Naive thymus-derived CD4-positive, alpha-beta T cell (primary cell): Measurements from ENCODE around the gene MTM1. TPM values are rescaled to one million over a fixed set of nuclear protein-coding genes. Genes with fewer than 3 reads are reported as not detected.

Source experiments
- ATAC-seq: fragments of 150-1000 bp; cut with Tn5 transposase; 2 replicates; pipeline ENCODE4 v1.10.0; 2021; ENCODE audit warnings: mild to moderate bottlenecking, moderate library complexity
- CTCF ChIA-PET: fragments of 350-600 bp; sonication (Branson Sonifier 250); formaldehyde crosslinking; loops from one replicate; lab custom pipeline; 2021; ENCODE audit warnings: antibody characterized with exemption; lab: Charles Lee
- POLR2A ChIA-PET: fragments of 350-600 bp; sonication (Branson Sonifier 250); formaldehyde crosslinking; loops from one replicate; lab custom pipeline; 2021; ENCODE audit warnings: antibody characterized with exemption, inconsistent platforms; lab: Charles Lee
- DNase-seq, 9 donors: peaks; one replicate each; pipeline versions ENCODE4 v3.0.0 to v3.0.0-alpha.2; 2020 to 2022; ENCODE audit warnings: mixed read lengths in 1 of 9
- H3K27ac ChIP-seq: one replicate; pipeline ENCODE4 v1.7.0; 2013; ENCODE audit warnings: mild to moderate bottlenecking, low read depth, low read length, moderate library complexity
- H3K27me3 ChIP-seq, 2 donors: one replicate each; pipeline ENCODE4 v1.7.0; 2013; ENCODE audit warnings: low read length in 2 of 2, mild to moderate bottlenecking in 2 of 2, moderate library complexity in 2 of 2; ENCODE audit not compliant: control insufficient read depth in 2 of 2, insufficient read depth in 2 of 2
- H3K36me3 ChIP-seq, 3 experiments: 1 replicate in 2 of 3; 2 replicates in 1 of 3; pipeline ENCODE4 v1.7.0; 2013; ENCODE audit warnings: low read length in 3 of 3, mild to moderate bottlenecking in 3 of 3, moderate library complexity in 1 of 3; ENCODE audit not compliant: insufficient read depth in 3 of 3, control insufficient read depth in 2 of 3
- H3K4me1 ChIP-seq, 2 donors: one replicate each; pipeline ENCODE4 v1.7.0; 2013; ENCODE audit warnings: low read length in 2 of 2, mild to moderate bottlenecking in 2 of 2, moderate library complexity in 1 of 2; ENCODE audit not compliant: control insufficient read depth in 2 of 2, insufficient read depth in 2 of 2
- H3K4me3 ChIP-seq: 2 replicates; pipeline ENCODE4 v1.7.0; 2013; ENCODE audit warnings: mild to moderate bottlenecking, low read length
- H3K9me3 ChIP-seq, 3 experiments: 1 replicate in 2 of 3; 2 replicates in 1 of 3; pipeline ENCODE4 v1.7.0; 2013; ENCODE audit warnings: low read length in 3 of 3; ENCODE audit not compliant: control insufficient read depth in 2 of 3
- H3K27ac Mint-ChIP-seq, 9 donors: one replicate each; pipeline ENCODE4 v1.8.0; 2020 to 2022; ENCODE audit warnings: mixed read lengths in 9 of 9, mild to moderate bottlenecking in 8 of 9, moderate library complexity in 5 of 9, inconsistent platforms in 2 of 9
- H3K27me3 Mint-ChIP-seq, 5 donors: one replicate each; pipeline ENCODE4 v1.8.0; 2021 to 2022; ENCODE audit warnings: mixed read lengths in 5 of 5, mild to moderate bottlenecking in 1 of 5
- H3K36me3 Mint-ChIP-seq, 5 donors: one replicate each; pipeline ENCODE4 v1.8.0; 2020 to 2022; ENCODE audit warnings: mixed read lengths in 5 of 5, mild to moderate bottlenecking in 3 of 5, inconsistent platforms in 1 of 5
- H3K4me1 Mint-ChIP-seq, 7 donors: one replicate each; pipeline ENCODE4 v1.8.0; 2020 to 2022; ENCODE audit warnings: mixed read lengths in 7 of 7, mild to moderate bottlenecking in 3 of 7, inconsistent platforms in 1 of 7
- H3K4me3 Mint-ChIP-seq, 10 donors: one replicate each; pipeline ENCODE4 v1.8.0; 2020 to 2022; ENCODE audit warnings: mild to moderate bottlenecking in 10 of 10, mixed read lengths in 10 of 10, moderate library complexity in 6 of 10, inconsistent platforms in 2 of 10
- H3K9me3 Mint-ChIP-seq, 11 donors: one replicate each; pipeline ENCODE4 v1.8.0; 2020 to 2022; ENCODE audit warnings: mixed read lengths in 11 of 11, mild to moderate bottlenecking in 4 of 11, inconsistent platforms in 1 of 11, moderate library complexity in 1 of 11
- intact Hi-C, 2 donors: fragments of 100-400 bp; cut with micrococcal nuclease; formaldehyde crosslinking; loops; one replicate each; pipeline ENCODE4 v1.15.1; 2023
- polyA plus RNA-seq, 2 donors: library from polyadenylated mRNA; unstranded; fragments of 300-500 nt; fragmentation: Illumina TruSeq; gene quantifications; one replicate each; pipeline ENCODE4 v1.2.3, GENCODE V29; 2021
- total RNA-seq, 6 experiments: library from RNA in 5 of 6; stranded (reverse) in 5 of 6; gene quantifications; 1 replicate in 5 of 6; 2 replicates in 1 of 6; pipeline ENCODE4 v1.2.3 and lab custom pipeline; 2021 to 2026

The MTM1 gene
- total and polyA plus RNA-seq, 7 experiments from 2014 or later, result 11.9 to 34.7 (median 24.6) TPM

DNA sequence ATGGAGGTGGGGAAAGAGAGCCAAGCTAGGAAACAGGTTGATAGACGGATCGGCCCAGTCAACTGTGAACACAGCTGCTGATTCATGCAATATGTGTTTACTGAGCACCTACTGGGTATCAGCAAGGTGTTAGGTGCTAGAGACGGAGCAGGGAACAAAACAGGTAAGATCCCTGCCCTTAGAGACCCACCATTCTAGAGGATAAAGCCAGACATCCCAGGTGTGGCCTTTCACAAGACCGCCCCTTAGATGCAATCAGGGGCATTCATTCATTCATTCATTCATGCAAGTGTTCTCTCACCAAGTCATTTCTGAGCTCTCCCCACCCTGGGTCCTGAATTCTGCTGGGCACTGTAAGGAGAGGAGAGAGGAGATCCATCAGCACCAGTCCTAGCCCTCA is 20.2 kb upstream of the MTM1 start:
- Histone ChIP-seq H3K27ac (no peak overlapping the region), H3K4me3 (no peak overlapping the region), H3K9me3 (no peaks in the 10 kb centered on the region), H3K36me3 (no peaks in the 10 kb centered on the region), H3K4me1 (peaks cover 11 to 13% of the 10 kb centered on the region in 2 donors), H3K27me3 (no peaks in the 10 kb centered on the region)
- H3K4me3 Mint-ChIP-seq, result peak overlapping the region; percentile 54 to 91 (median 79)
- peak overlapping the region in 6 of 9 donors; percentile 27 to 82 (median 66) for H3K27ac Mint-ChIP-seq
- peaks cover 0 to 1% (median 0%) of the 10 kb centered on the region in 11 donors for H3K9me3 Mint-ChIP-seq
- peaks cover 10 to 35% (median 24%) of the 10 kb centered on the region in 7 donors for H3K4me1 Mint-ChIP-seq
- H3K27me3 Mint-ChIP-seq, result no peaks in the 10 kb centered on the region
- intact Hi-C loops, result loop anchor here (5.0 kb wide), 5 partner anchors 39 to 349 kb away; partner anchors contain the start of genes CD99L2 (in 1 of the 2) and MAMLD1 (in 1 of the 2)
- ChIA-PET POLR2A (interaction anchor here (5.3 kb wide), 1 partner anchor 21 kb away, joined by 52 read pairs; the partner anchor contains the start of gene MTM1), CTCF (interaction anchor here (0.5 to 1.5 kb wide), 2 partner anchors 22 to 23 kb away, joined by 3 read pairs; no protein-coding TSS in a partner anchor)
- DNase-seq (no peak), ATAC-seq (no peak)
- H3K36me3 Mint-ChIP-seq, result no peaks in the 10 kb centered on the region

DNA sequence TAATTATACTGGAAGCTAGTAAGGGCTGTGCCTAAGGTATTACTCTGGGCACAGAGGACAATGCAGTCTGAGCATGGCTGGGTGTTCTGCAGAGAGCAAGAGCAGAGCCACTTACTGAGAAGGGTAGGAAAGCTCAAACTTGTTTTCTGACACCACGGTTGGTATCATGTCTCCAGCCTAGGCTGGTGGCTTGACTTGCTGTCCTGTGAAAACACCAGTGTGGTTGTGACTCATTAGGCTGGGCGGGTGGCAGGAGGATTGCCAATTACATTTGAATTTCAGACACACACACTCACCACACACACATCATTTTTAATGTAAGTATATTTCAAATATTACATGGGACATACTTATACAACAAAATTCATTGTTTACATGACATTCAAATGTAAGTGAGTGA is 19.7 kb upstream of the MTM1 start:
- Mint-ChIP-seq H3K36me3 (no peaks in the 10 kb centered on the region), H3K9me3 (peaks cover 0 to 1% (median 0%) of the 10 kb centered on the region in 11 donors), H3K27ac (peak overlapping the region in 1 of 9 donors; percentile 4), H3K4me3 (peak overlapping the region in 5 of 10 donors; percentile 30 to 84 (median 78)), H3K27me3 (no peaks in the 10 kb centered on the region), H3K4me1 (peaks cover 10 to 35% (median 24%) of the 10 kb centered on the region in 7 donors)
- intact Hi-C loops, result loop anchor here (5.0 kb wide), 5 partner anchors 39 to 349 kb away; partner anchors contain the start of genes CD99L2 (in 1 of the 2) and MAMLD1 (in 1 of the 2)
- Histone ChIP-seq H3K4me3 (no peak overlapping the region), H3K27ac (no peak overlapping the region), H3K4me1 (peaks cover 11 to 13% of the 10 kb centered on the region in 2 donors), H3K36me3 (no peaks in the 10 kb centered on the region), H3K9me3 (no peaks in the 10 kb centered on the region), H3K27me3 (no peaks in the 10 kb centered on the region)
- no peak for ATAC-seq
- ChIA-PET CTCF (interaction anchor here (0.5 to 1.5 kb wide), 2 partner anchors 21 to 23 kb away, joined by 3 read pairs; no protein-coding TSS in a partner anchor), POLR2A (interaction anchor here (5.3 kb wide), 1 partner anchor 20 kb away, joined by 52 read pairs; the partner anchor contains the start of gene MTM1)
- DNase-seq, result no peak

DNA sequence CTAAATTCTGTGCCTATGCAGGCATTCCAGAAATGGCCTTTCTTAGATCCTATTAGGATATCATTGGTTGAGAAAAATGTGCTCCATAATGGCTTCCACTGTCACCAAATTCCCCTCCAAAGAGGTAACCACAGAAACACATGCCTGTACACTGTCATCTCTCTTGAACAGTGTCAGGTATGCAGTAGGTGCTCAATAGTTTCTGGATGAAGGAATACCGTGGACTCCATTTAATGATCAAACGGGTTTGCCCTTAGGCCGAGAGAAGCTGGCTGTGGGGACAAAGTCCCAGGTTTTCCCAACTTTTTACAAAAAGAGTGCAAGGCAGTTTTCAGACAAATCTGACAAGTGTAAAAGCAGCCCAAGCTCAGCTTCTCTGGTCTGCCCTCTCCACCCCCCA is 16.5 kb upstream of the MTM1 start:
- no peak for DNase-seq
- POLR2A ChIA-PET, result no interaction called here
- Mint-ChIP-seq H3K9me3 (peaks cover 0 to 1% (median 0%) of the 10 kb centered on the region in 11 donors), H3K36me3 (peaks cover 0 to 5% (median 0%) of the 10 kb centered on the region in 5 donors), H3K27me3 (peaks cover 0 to 1% (median 0%) of the 10 kb centered on the region in 5 donors), H3K27ac (no peak overlapping the region), H3K4me1 (peaks cover under 1 to 18% (median 13%) of the 10 kb centered on the region in 7 donors), H3K4me3 (no peak overlapping the region)
- no peaks in the 10 kb centered on the region for H3K36me3 ChIP-seq
- H3K27me3 ChIP-seq, result no peaks in the 10 kb centered on the region
- H3K27ac ChIP-seq, result no peak overlapping the region
- CTCF ChIA-PET, result no interaction called here
- peaks cover 3% of the 10 kb centered on the region in 2 donors for H3K4me1 ChIP-seq
- ATAC-seq, result no peak
- intact Hi-C loops, result no loop called here
- no peaks in the 10 kb centered on the region for H3K9me3 ChIP-seq
- no peak overlapping the region for H3K4me3 ChIP-seq

DNA sequence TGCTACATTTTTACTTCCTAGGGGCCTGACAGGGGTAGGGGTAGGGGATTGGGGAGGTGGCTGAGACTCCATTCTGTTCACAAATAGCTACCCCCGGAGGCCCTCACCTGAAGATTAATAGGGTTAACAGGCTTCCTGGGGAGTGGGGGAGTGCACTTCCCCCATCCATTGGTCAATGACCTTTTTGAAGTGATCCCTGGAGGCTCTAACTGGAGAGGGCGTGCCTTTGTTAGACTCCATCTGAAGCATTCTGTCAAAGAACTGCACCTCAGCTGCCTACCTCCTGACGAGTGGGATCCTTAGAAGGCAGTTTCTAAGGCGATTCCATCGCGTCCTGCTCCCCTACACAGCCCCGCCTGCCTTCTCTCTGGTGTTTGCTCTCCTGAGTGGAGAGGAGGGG is 10.0 kb upstream of the MTM1 start:
- ATAC-seq (no peak), DNase-seq (no peak)
- Mint-ChIP-seq H3K4me1 (no peaks in the 10 kb centered on the region), H3K27ac (no peak overlapping the region), H3K4me3 (no peak overlapping the region), H3K36me3 (peaks cover 0 to 5% (median 0%) of the 10 kb centered on the region in 5 donors), H3K27me3 (peaks cover 0 to 5% (median 0%) of the 10 kb centered on the region in 5 donors), H3K9me3 (no peaks in the 10 kb centered on the region)
- CTCF ChIA-PET, result no interaction called here
- Histone ChIP-seq H3K9me3 (no peaks in the 10 kb centered on the region), H3K27me3 (no peaks in the 10 kb centered on the region), H3K36me3 (no peaks in the 10 kb centered on the region), H3K4me3 (no peak overlapping the region), H3K27ac (no peak overlapping the region), H3K4me1 (no peaks in the 10 kb centered on the region)
- intact Hi-C loops, result no loop called here
- POLR2A ChIA-PET, result interaction anchor here (1.0 kb wide), 1 partner anchor 10 kb away, joined by 3 read pairs; the partner anchor contains the start of gene MTM1

DNA sequence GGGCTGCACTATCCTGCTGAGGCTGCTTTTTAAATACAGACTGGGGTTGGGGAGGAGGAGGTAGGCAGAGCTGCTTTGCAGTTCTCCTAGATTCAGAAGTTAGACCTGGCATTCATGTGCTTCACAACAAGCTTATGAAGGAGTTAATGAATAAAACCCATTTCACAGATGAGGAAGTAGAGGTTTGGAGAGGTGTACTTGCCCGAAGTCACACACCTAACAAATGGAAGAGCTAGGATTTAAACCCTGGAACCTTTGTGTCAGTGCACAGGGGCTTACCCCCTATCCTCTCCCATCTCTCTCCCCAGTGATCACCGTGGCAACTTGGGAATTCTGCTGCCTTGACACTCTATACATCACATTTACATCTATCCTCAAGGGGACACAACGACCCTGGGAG is 3.6 kb upstream of the MTM1 start:
- H3K4me1 ChIP-seq, result peaks cover 2% of the 10 kb centered on the region in 2 donors
- ChIA-PET CTCF (no interaction called here), POLR2A (no interaction called here)
- intact Hi-C loops, result loop anchor here (5.0 to 10.0 kb wide), 4 partner anchors 78 to 1023 kb away; partner anchors contain the start of genes EOLA1 (in 1 of the 2), EOLA2 (in 1 of the 2) and TMEM185A (in 1 of the 2)
- DNase-seq, result no peak
- no peaks in the 10 kb centered on the region for H3K27me3 ChIP-seq
- H3K4me3 Mint-ChIP-seq, result no peak overlapping the region
- H3K9me3 Mint-ChIP-seq, result no peaks in the 10 kb centered on the region
- H3K36me3 ChIP-seq, result no peaks in the 10 kb centered on the region
- no peak overlapping the region for H3K27ac ChIP-seq
- peaks cover 1 to 11% (median 8%) of the 10 kb centered on the region in 7 donors for H3K4me1 Mint-ChIP-seq
- no peak overlapping the region for H3K4me3 ChIP-seq
- H3K9me3 ChIP-seq, result no peaks in the 10 kb centered on the region
- H3K27me3 Mint-ChIP-seq, result peaks cover 0 to 3% (median 0%) of the 10 kb centered on the region in 5 donors
- ATAC-seq, result no peak
- H3K36me3 Mint-ChIP-seq, result no peaks in the 10 kb centered on the region
- H3K27ac Mint-ChIP-seq, result no peak overlapping the region

DNA sequence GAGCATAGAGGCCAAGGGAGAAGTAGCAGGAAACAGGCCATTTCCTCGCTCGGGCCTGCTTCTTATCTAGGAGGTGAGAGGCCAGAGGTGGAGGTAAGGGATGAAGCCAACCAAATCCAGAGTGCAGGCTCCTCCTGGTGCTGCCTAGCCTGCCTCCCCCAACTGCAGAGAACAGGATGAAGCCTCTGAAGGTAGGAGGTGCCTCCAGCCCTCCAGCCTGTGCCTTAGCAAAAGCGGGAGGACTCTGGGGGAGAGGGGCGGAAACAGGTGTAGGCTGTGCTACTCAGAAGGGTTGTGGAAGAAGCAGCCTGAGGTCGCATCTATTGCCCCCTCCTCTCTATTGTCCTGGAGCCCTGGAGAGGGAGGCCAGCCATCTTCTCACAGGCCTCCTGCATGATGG is 2.9 kb upstream of the MTM1 start:
- H3K4me3 ChIP-seq, result no peak overlapping the region
- intact Hi-C loops, result loop anchor here (5.0 to 10.0 kb wide), 4 partner anchors 78 to 1023 kb away; partner anchors contain the start of genes EOLA1 (in 1 of the 2), EOLA2 (in 1 of the 2) and TMEM185A (in 1 of the 2)
- ChIA-PET POLR2A (no interaction called here), CTCF (no interaction called here)
- no peak for DNase-seq
- Mint-ChIP-seq H3K36me3 (no peaks in the 10 kb centered on the region), H3K4me1 (peaks cover 1 to 17% (median 15%) of the 10 kb centered on the region in 7 donors), H3K27me3 (peaks cover 0 to 3% (median 0%) of the 10 kb centered on the region in 5 donors), H3K4me3 (no peak overlapping the region), H3K27ac (no peak overlapping the region), H3K9me3 (no peaks in the 10 kb centered on the region)
- H3K27ac ChIP-seq, result no peak overlapping the region
- H3K4me1 ChIP-seq, result peaks cover 9% of the 10 kb centered on the region in 2 donors
- no peak for ATAC-seq
- H3K9me3 ChIP-seq, result no peaks in the 10 kb centered on the region
- H3K36me3 ChIP-seq, result no peaks in the 10 kb centered on the region
- no peaks in the 10 kb centered on the region for H3K27me3 ChIP-seq
